Chondrocyte (in vitro differentiated cells): ENCODE data around the gene PRICKLE3. TPM values are rescaled to one million over a fixed set of nuclear protein-coding genes. Genes with fewer than 3 reads are reported as not detected.
A peak's percentile ranks its signal among the peaks of the same experiment; 100 is the strongest.

Source experiments
- DNase-seq: peaks from one replicate; pipeline ENCODE4 v3.0.0; 2021; ENCODE audit warnings: mixed read lengths, low spot score
- H3K27ac Mint-ChIP-seq: one replicate; pipeline ENCODE4 v1.8.0; 2021; ENCODE audit warnings: mild to moderate bottlenecking, moderate library complexity, mixed read lengths; ENCODE audit not compliant: unreplicated experiment
- H3K27me3 Mint-ChIP-seq: 2 replicates; pipeline ENCODE4 v1.8.0; 2021; ENCODE audit warnings: low read depth, mixed read lengths
- H3K36me3 Mint-ChIP-seq: 2 replicates; pipeline ENCODE4 v1.8.0; 2021; ENCODE audit warnings: low read depth, mixed read lengths
- H3K4me1 Mint-ChIP-seq: 2 replicates; pipeline ENCODE4 v1.8.0; 2021; ENCODE audit warnings: low read depth, mild to moderate bottlenecking, mixed read lengths
- H3K4me3 Mint-ChIP-seq: one replicate; pipeline ENCODE4 v1.8.0; 2021; ENCODE audit warnings: mild to moderate bottlenecking, moderate library complexity, mixed read lengths; ENCODE audit not compliant: unreplicated experiment
- H3K9me3 Mint-ChIP-seq: 2 replicates; pipeline ENCODE4 v1.8.0; 2021; ENCODE audit warnings: low read depth, mixed read lengths
- CTCF ChIP-seq: fragments of 200-600 bp; sonication (generic); IDR thresholded peaks from 2 replicates; pipeline ENCODE4 v1.5.0; 2021; ENCODE audit warnings: antibody characterized with exemption, mild to moderate bottlenecking, moderate library complexity
- total RNA-seq: library from RNA; stranded (reverse); gene quantifications from 3 replicates; pipeline ENCODE4 v1.2.1, GENCODE V29; 2021

The PRICKLE3 gene
- total RNA-seq, 1 donor from 2014 or later, result 7.5 TPM

- peaks cover 25% of the 10 kb centered on the region for H3K4me1 Mint-ChIP-seq
- no peaks in the 10 kb centered on the region for H3K9me3 Mint-ChIP-seq
- DNase-seq, result no peak
- H3K27ac Mint-ChIP-seq, result peak overlapping the region; percentile 96
- H3K27me3 Mint-ChIP-seq, result no peaks in the 10 kb centered on the region
- peak overlapping the region; percentile 67 for H3K4me3 Mint-ChIP-seq
- TF ChIP-seq CTCF, result peak; percentile 83
- no peaks in the 10 kb centered on the region for H3K36me3 Mint-ChIP-seq
Observed at GRCh38 chrX:49163555-49164419, 22.4 kb downstream of the PRICKLE3 start.

GRCh38 chrX:49162620-49163019 lies 23.6 kb downstream of the PRICKLE3 start, which contains the start of gene MAGIX:
MAGIX (plus strand) TSS chrX:49162758; CDS start chrX:49162890, 132 bp downstream.
- TF ChIP-seq CTCF, result no peak
- Mint-ChIP-seq H3K4me3 (peak within 1 kb of the TSS; percentile 67), H3K27me3 (no peaks in the 10 kb centered on the region), H3K27ac (peak within 1 kb of the TSS; percentile 79), H3K9me3 (no peaks in the 10 kb centered on the region), H3K36me3 (no peaks in the 10 kb centered on the region), H3K4me1 (peaks cover 21% of the 10 kb centered on the region)
- no peak for DNase-seq

- H3K4me3 Mint-ChIP-seq, result no peak overlapping the region
- H3K27ac Mint-ChIP-seq, result no peak overlapping the region
- no peaks in the 10 kb centered on the region for H3K9me3 Mint-ChIP-seq
- no peaks in the 10 kb centered on the region for H3K36me3 Mint-ChIP-seq
- DNase-seq, result no peak
- peaks cover 13% of the 10 kb centered on the region for H3K4me1 Mint-ChIP-seq
- H3K27me3 Mint-ChIP-seq, result no peaks in the 10 kb centered on the region
- TF ChIP-seq CTCF, result no peak
Observed at GRCh38 chrX:49161632-49162031, 24.5 kb downstream of the PRICKLE3 start.

- no peak overlapping the region for H3K4me3 Mint-ChIP-seq
- no peak overlapping the region for H3K27ac Mint-ChIP-seq
- peaks cover 11% of the 10 kb centered on the region for H3K4me1 Mint-ChIP-seq
- no peak for TF ChIP-seq CTCF
- no peaks in the 10 kb centered on the region for H3K9me3 Mint-ChIP-seq
- no peaks in the 10 kb centered on the region for H3K27me3 Mint-ChIP-seq
- DNase-seq, result no peak
- H3K36me3 Mint-ChIP-seq, result no peaks in the 10 kb centered on the region
Observed at GRCh38 chrX:49160908-49161307, 25.3 kb downstream of the PRICKLE3 start.

GRCh38 chrX:49157194-49157593 lies 29.0 kb downstream of the PRICKLE3 start:
- peaks cover 3% of the 10 kb centered on the region for H3K9me3 Mint-ChIP-seq
- no peak overlapping the region for H3K27ac Mint-ChIP-seq
- H3K36me3 Mint-ChIP-seq, result no peaks in the 10 kb centered on the region
- no peak for DNase-seq
- H3K27me3 Mint-ChIP-seq, result no peaks in the 10 kb centered on the region
- H3K4me3 Mint-ChIP-seq, result no peak overlapping the region
- TF ChIP-seq CTCF, result no peak
- H3K4me1 Mint-ChIP-seq, result peaks cover 9% of the 10 kb centered on the region
